Vagina (tissue), 2 donors: Measurements from ENCODE around the gene RTTN.

Experiments
- CTCF ChIP-seq, 3 experiments: fragments of 450-650 bp in 2 of 3; fragments of 200-600 bp in 1 of 3; sonication (generic) in 1 of 3; IDR thresholded peaks; one replicate each; pipeline ENCODE4 v1.5.1; 2017 to 2019; ENCODE audit warnings: antibody characterized with exemption in 3 of 3, mild to moderate bottlenecking in 2 of 3, moderate library complexity in 2 of 3
- POLR2AphosphoS5 ChIP-seq, 2 donors: sonication (generic); formaldehyde crosslinking; IDR thresholded peaks; one replicate each; pipeline ENCODE4 v1.9.0; 2017; ENCODE audit warnings: antibody characterized with exemption in 2 of 2, mild to moderate bottlenecking in 2 of 2, low read depth in 1 of 2; ENCODE audit not compliant: insufficient read depth in 1 of 2

- TF ChIP-seq POLR2AphosphoS5 (IDR thresholded peaks at IDR 0.05; ENCODE audit: insufficient read depth in 1 of 2, low read depth in 1 of 2) (no peak), CTCF (IDR thresholded peaks at IDR 0.05) (no peak)
Observed at GRCh38 chr18:70151614-70152013, 53.9 kb downstream of the RTTN start.
